Measurements from ENCODE around the gene SLC10A3.

SLC10A3 gene

GRCh38 chrX:154460326-154460725 lies 30.1 kb downstream of the SLC10A3 start:
- peaks cover 3% of the 10 kb centered on the region for H3K27me3 Mint-ChIP-seq (ENCODE audit: low read depth, poor library complexity)
- H3K9me3 Mint-ChIP-seq: peaks cover 39% of the 10 kb centered on the region
- no peak for DNase-seq
- peaks cover 12% of the 10 kb centered on the region for H3K4me1 Mint-ChIP-seq
- TF ChIP-seq, protein P1, sequence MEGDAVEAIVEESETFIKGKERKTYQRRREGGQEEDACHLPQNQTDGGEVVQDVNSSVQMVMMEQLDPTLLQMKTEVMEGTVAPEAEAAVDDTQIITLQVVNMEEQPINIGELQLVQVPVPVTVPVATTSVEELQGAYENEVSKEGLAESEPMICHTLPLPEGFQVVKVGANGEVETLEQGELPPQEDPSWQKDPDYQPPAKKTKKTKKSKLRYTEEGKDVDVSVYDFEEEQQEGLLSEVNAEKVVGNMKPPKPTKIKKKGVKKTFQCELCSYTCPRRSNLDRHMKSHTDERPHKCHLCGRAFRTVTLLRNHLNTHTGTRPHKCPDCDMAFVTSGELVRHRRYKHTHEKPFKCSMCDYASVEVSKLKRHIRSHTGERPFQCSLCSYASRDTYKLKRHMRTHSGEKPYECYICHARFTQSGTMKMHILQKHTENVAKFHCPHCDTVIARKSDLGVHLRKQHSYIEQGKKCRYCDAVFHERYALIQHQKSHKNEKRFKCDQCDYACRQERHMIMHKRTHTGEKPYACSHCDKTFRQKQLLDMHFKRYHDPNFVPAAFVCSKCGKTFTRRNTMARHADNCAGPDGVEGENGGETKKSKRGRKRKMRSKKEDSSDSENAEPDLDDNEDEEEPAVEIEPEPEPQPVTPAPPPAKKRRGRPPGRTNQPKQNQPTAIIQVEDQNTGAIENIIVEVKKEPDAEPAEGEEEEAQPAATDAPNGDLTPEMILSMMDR (IDR thresholded peaks at IDR 0.05): no peak
- peaks cover 17% of the 10 kb centered on the region for H3K36me3 Mint-ChIP-seq (ENCODE audit: low read depth)
- H3K4me3 Mint-ChIP-seq: peak overlapping the region; percentile 87
- H3K27ac Mint-ChIP-seq: no peak overlapping the region

GRCh38 chrX:154459832-154460231 lies 30.6 kb downstream of the SLC10A3 start:
- Mint-ChIP-seq H3K4me1 (peaks cover 12% of the 10 kb centered on the region), H3K27me3 (ENCODE audit: low read depth, poor library complexity) (peaks cover 3% of the 10 kb centered on the region), H3K9me3 (peaks cover 40% of the 10 kb centered on the region), H3K36me3 (ENCODE audit: low read depth) (peaks cover 17% of the 10 kb centered on the region), H3K27ac (no peak overlapping the region), H3K4me3 (peak overlapping the region; percentile 87)
- TF ChIP-seq, protein P1 (IDR thresholded peaks at IDR 0.05): no peak
- DNase-seq: peak; percentile 60

- TF ChIP-seq, protein P1 (IDR thresholded peaks at IDR 0.05): no peak
- peak overlapping the region; percentile 54 for H3K27ac Mint-ChIP-seq
- peaks cover 3% of the 10 kb centered on the region for H3K27me3 Mint-ChIP-seq (ENCODE audit: low read depth, poor library complexity)
- H3K9me3 Mint-ChIP-seq: peaks cover 47% of the 10 kb centered on the region
- DNase-seq: no peak
- peaks cover 12% of the 10 kb centered on the region for H3K4me1 Mint-ChIP-seq
- peak overlapping the region; percentile 87 for H3K4me3 Mint-ChIP-seq
- peaks cover 23% of the 10 kb centered on the region for H3K36me3 Mint-ChIP-seq (ENCODE audit: low read depth)
Measured at GRCh38 chrX:154458954-154459778, 31.3 kb downstream of the SLC10A3 start.

DNA sequence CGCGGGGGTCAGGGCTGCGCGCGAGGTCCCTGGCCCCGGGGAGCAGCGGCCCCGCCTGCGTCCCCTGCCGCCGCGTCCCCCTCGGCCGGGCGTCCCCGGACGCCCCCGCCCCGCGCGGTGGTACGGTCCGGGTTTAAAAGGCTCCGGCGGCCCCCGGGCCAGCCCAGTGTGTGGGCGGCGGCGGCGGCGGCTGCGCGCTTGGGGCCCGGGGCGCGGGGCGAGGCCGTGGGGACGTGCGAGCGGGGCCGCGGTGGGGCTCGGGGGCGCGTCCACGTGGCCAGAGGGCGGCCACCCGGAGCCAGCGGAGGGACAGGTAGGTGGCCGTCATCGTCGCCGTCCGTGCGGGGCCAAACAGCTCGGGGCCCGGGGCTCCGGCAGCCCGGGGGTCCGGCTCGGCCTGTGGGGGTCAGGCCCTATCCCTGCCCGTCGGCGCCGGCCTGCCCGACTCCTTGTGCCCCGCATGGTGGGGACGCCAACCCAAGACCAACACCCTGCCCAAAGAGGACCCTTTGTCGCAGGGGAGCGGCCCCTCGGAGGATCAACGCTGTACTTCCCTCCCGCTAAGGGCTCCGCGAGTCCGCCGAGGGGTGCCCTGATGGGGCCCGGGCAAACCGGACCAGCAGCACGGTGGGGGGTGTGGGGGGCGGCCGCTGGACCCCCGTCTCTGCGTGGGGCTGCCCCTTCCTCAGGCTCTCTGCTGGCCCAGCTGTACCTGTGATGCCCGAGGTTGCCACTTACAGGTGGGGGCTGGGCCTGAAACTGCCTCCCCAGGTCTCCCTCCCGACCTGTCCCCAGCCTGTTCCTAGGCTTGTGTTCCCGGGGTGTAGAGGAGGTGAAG lies 32.1 kb downstream of the SLC10A3 start, which contains the start of gene PLXNA3:
TSS of gene PLXNA3 (plus strand) at position 166 of the 838 bp plus-strand sequence. CDS start 1,903 bp downstream, outside the sequence.
- H3K36me3 Mint-ChIP-seq (ENCODE audit: low read depth): peaks cover 24% of the 10 kb centered on the region
- H3K4me1 Mint-ChIP-seq: peaks cover 12% of the 10 kb centered on the region
- peak; percentile 80 for DNase-seq
- TF ChIP-seq, protein P1 (IDR thresholded peaks at IDR 0.05): no peak
- H3K27me3 Mint-ChIP-seq (ENCODE audit: low read depth, poor library complexity): peaks cover 3% of the 10 kb centered on the region
- peak within 1 kb of the TSS; percentile 89 for H3K4me3 Mint-ChIP-seq
- H3K27ac Mint-ChIP-seq: peak within 1 kb of the TSS; percentile 87
- peaks cover 55% of the 10 kb centered on the region for H3K9me3 Mint-ChIP-seq

DNA sequence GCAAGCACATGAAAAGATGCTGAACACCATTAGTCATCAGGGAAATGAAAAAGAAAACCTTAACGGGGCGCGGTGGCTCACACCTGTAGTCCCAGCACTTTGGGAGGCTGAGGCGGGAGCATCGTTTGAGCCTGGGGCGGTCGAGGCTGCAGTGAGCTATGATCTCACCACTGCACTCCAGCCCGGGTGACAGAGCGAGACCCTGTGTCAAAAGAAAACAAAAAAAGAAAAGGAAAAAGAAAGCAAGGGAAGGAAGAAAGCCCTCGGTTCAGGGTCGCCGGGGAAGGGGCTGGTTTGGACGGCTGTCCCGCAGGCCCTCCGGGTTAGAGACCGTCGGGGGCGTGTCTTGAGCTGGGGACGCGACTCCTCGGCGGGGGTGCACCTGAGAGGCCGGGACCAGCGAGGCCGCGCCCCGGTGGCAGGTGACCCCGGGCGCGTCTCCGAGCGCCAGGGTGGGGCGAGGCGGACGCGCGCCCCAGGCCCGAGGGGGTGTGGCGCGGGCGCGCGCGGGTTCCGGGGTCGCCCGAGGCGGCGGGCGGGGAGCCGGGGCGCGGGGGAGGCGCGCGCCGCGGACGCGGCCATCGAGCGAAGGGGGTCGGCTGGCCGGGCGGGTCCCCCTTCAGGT lies 32.8 kb downstream of the SLC10A3 start:
- peak; percentile 54 for DNase-seq

More for the DNA sequence above, 32.8 kb downstream of the SLC10A3 start:
- Mint-ChIP-seq H3K9me3 (peaks cover 56% of the 10 kb centered on the region), H3K4me1 (peaks cover 12% of the 10 kb centered on the region), H3K27me3 (ENCODE audit: low read depth, poor library complexity) (peaks cover 3% of the 10 kb centered on the region), H3K27ac (peak overlapping the region; percentile 87), H3K36me3 (ENCODE audit: low read depth) (peaks cover 25% of the 10 kb centered on the region), H3K4me3 (peak overlapping the region; percentile 89)
- TF ChIP-seq, protein P1 (IDR thresholded peaks at IDR 0.05): no peak

Data from nephron progenitor cell (in vitro differentiated cells).